ENCODE results near the gene CNTNAP2. TPM values are rescaled to one million over a fixed set of nuclear protein-coding genes. Genes with fewer than 3 reads are reported as not detected.

CNTNAP2 gene
- total and polyA plus RNA-seq, 2 of the 13 experiments (the other 11 are each of a cell fraction or from before 2014, with no cell fraction given) = 0.40 to 0.42 TPM

GRCh38 chr7:147052818-147053217, 936.2 kb downstream of the CNTNAP2 start:
- intact Hi-C loops (cut with micrococcal nuclease; ENCODE audit: unreplicated experiment) = no loop called here

GRCh38 chr7:147053746-147054145, 937.1 kb downstream of the CNTNAP2 start:
- ChIA-PET POLR2A (no interaction called here), CTCF (ENCODE audit: low intra/inter-chr PET ratio, low total read pairs) (no interaction called here)
- Histone ChIP-seq H3K36me3 (replicated peaks in 1 of 2; ENCODE audit: control insufficient read depth in 1 of 2, insufficient read depth in 2 of 2, low read length in 2 of 2) (no peaks in the 10 kb centered on the region), H3K4me2 (ENCODE audit: low read depth, low read length) (no peak overlapping the region), H3K4me3 (replicated peaks in 1 of 3; ENCODE audit: insufficient read depth in 1 of 3, low read depth in 2 of 3, low read length in 3 of 3) (no peak overlapping the region), H3K79me2 (ENCODE audit: insufficient read depth, low read length) (no peaks in the 10 kb centered on the region), H3K27ac (ENCODE audit: extremely low read length, insufficient read depth, low read length) (no peak overlapping the region), H3K4me1 (ENCODE audit: insufficient read depth, low read length) (no peaks in the 10 kb centered on the region), H3K27me3 (ENCODE audit: control insufficient read depth in 1 of 2, insufficient read depth in 2 of 2, low read length in 2 of 2) (no peaks in the 10 kb centered on the region), H3K9me3 (ENCODE audit: low read length) (peaks cover 53% of the 10 kb centered on the region), H3K9ac (ENCODE audit: insufficient read depth, low read depth, low read length) (no peak overlapping the region), H2AFZ (ENCODE audit: low read length) (no peak overlapping the region), H4K20me1 (ENCODE audit: insufficient read depth, low read length) (no peaks in the 10 kb centered on the region)
- DNase-seq (ENCODE audit: low spot score) (no peak), FAIRE-seq (no peak), ATAC-seq (no peak)
- no TSS peak for BruUV-seq (replicated peaks)
- intact Hi-C loops (cut with micrococcal nuclease; ENCODE audit: unreplicated experiment) = no loop called here
- WGBS (ENCODE audit: low lambda C conversion rate) = 49% methylated on average over 5 of the region's 5 CpGs
- in situ Hi-C loops (cut with HindIII; ENCODE audit: extremely low pct_ligation_motif_present, low pct_unique_long_range_greater_than_20kb) = no loop called here
- TF ChIP-seq ZNF761 (CRISPR knock-in tag; conservative IDR thresholded peaks at IDR 0.05) = no peak
- TF ChIP-seq, protein P1, sequence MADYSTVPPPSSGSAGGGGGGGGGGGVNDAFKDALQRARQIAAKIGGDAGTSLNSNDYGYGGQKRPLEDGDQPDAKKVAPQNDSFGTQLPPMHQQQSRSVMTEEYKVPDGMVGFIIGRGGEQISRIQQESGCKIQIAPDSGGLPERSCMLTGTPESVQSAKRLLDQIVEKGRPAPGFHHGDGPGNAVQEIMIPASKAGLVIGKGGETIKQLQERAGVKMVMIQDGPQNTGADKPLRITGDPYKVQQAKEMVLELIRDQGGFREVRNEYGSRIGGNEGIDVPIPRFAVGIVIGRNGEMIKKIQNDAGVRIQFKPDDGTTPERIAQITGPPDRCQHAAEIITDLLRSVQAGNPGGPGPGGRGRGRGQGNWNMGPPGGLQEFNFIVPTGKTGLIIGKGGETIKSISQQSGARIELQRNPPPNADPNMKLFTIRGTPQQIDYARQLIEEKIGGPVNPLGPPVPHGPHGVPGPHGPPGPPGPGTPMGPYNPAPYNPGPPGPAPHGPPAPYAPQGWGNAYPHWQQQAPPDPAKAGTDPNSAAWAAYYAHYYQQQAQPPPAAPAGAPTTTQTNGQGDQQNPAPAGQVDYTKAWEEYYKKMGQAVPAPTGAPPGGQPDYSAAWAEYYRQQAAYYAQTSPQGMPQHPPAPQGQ (CRISPR knock-in tag; IDR thresholded peaks at IDR 0.05; ENCODE audit: borderline replicate concordance) = no peak
- TF ChIP-seq ZNF513 (CRISPR knock-in tag; conservative IDR thresholded peaks at IDR 0.05) = no peak
- no peak for TF ChIP-seq ZNF331 (CRISPR knock-in tag; IDR thresholded peaks at IDR 0.05)
- no peak for TF ChIP-seq E2F1 (CRISPR knock-in tag; IDR thresholded peaks at IDR 0.05)
- no peak for TF ChIP-seq MTA3 (CRISPR knock-in tag; IDR thresholded peaks at IDR 0.05)
- no peak for TF ChIP-seq HDAC2 (CRISPR knock-in tag; IDR thresholded peaks at IDR 0.05)
- TF ChIP-seq NFKB2 (CRISPR knock-in tag; IDR thresholded peaks at IDR 0.05; ENCODE audit: borderline replicate concordance) = no peak
- TF ChIP-seq ETV5 (CRISPR knock-in tag; IDR thresholded peaks at IDR 0.05; ENCODE audit: borderline replicate concordance) = no peak

More at GRCh38 chr7:147052818-147053217, 936.2 kb downstream of the CNTNAP2 start:
- FAIRE-seq (no peak), ATAC-seq (no peak), DNase-seq (ENCODE audit: low spot score) (no peak)
- H3K4me1 ChIP-seq (ENCODE audit: insufficient read depth, low read length) = no peaks in the 10 kb centered on the region
- H3K4me3 ChIP-seq (replicated peaks in 1 of 3; ENCODE audit: insufficient read depth in 1 of 3, low read depth in 2 of 3, low read length in 3 of 3) = no peak overlapping the region
- ChIA-PET CTCF (ENCODE audit: low intra/inter-chr PET ratio, low total read pairs) (no interaction called here), POLR2A (no interaction called here)
- no peaks in the 10 kb centered on the region for H4K20me1 ChIP-seq (ENCODE audit: insufficient read depth, low read length)
- H2AFZ ChIP-seq (ENCODE audit: low read length) = no peak overlapping the region
- no peaks in the 10 kb centered on the region for H3K36me3 ChIP-seq (replicated peaks in 1 of 2; ENCODE audit: control insufficient read depth in 1 of 2, insufficient read depth in 2 of 2, low read length in 2 of 2)
- H3K79me2 ChIP-seq (ENCODE audit: insufficient read depth, low read length) = no peaks in the 10 kb centered on the region
- H3K27me3 ChIP-seq (ENCODE audit: control insufficient read depth in 1 of 2, insufficient read depth in 2 of 2, low read length in 2 of 2) = no peaks in the 10 kb centered on the region
- in situ Hi-C loops (cut with HindIII; ENCODE audit: extremely low pct_ligation_motif_present, low pct_unique_long_range_greater_than_20kb) = no loop called here
- no peak overlapping the region for H3K27ac ChIP-seq (ENCODE audit: extremely low read length, insufficient read depth, low read length)
- H3K9ac ChIP-seq (ENCODE audit: insufficient read depth, low read depth, low read length) = no peak overlapping the region
- peaks cover 55% of the 10 kb centered on the region for H3K9me3 ChIP-seq (ENCODE audit: low read length)
- BruUV-seq (replicated peaks) = no TSS peak
- H3K4me2 ChIP-seq (ENCODE audit: low read depth, low read length) = no peak overlapping the region
- TF ChIP-seq ZNF569 (CRISPR knock-in tag; IDR thresholded peaks at IDR 0.05; ENCODE audit: borderline replicate concordance) (no peak), TBX3 (IDR thresholded peaks at IDR 0.05; ENCODE audit: borderline replicate concordance) (no peak), BCL6 (CRISPR knock-in tag; IDR thresholded peaks at IDR 0.05) (no peak), GZF1 (CRISPR knock-in tag; IDR thresholded peaks at IDR 0.05) (no peak), ZNF251 (CRISPR knock-in tag; IDR thresholded peaks at IDR 0.05) (no peak), ZNF232 (CRISPR knock-in tag; IDR thresholded peaks at IDR 0.05; ENCODE audit: borderline replicate concordance) (no peak)
- TF ChIP-seq, protein P2, sequence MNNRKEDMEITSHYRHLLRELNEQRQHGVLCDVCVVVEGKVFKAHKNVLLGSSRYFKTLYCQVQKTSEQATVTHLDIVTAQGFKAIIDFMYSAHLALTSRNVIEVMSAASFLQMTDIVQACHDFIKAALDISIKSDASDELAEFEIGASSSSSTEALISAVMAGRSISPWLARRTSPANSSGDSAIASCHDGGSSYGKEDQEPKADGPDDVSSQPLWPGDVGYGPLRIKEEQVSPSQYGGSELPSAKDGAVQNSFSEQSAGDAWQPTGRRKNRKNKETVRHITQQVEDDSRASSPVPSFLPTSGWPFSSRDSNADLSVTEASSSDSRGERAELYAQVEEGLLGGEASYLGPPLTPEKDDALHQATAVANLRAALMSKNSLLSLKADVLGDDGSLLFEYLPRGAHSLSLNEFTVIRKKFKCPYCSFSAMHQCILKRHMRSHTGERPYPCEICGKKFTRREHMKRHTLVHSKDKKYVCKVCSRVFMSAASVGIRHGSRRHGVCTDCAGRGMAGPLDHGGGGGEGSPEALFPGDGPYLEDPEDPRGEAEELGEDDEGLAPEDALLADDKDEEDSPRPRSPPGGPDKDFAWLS (CRISPR knock-in tag; IDR thresholded peaks at IDR 0.05; ENCODE audit: borderline replicate concordance) = no peak
